Measurements from ENCODE around the gene SLC4A4. TPM values are rescaled to one million over a fixed set of nuclear protein-coding genes. Genes with fewer than 3 reads are reported as not detected.

SLC4A4 gene
- total RNA-seq, 4 donors from 2014 or later, result 6.6 to 26.8 (median 25.3) TPM

GRCh38 chr4:71343670-71344466 is 5.0 kb downstream of the SLC4A4 start:
- H3K27me3 ChIP-seq, result no peaks in the 10 kb centered on the region
- no peaks in the 10 kb centered on the region for H3K9me3 ChIP-seq
- no peak overlapping the region for H3K4me3 ChIP-seq
- peak overlapping the region in 2 of 4 donors; percentile 52 to 57 for H3K27ac ChIP-seq
- no peaks in the 10 kb centered on the region for H3K4me1 ChIP-seq
- peak in 1 of 3 donors; percentile 52 for DNase-seq
- H3K36me3 ChIP-seq, result no peaks in the 10 kb centered on the region
- TF ChIP-seq POLR2A (IDR thresholded peaks at IDR 0.05) (no peak), CTCF (IDR thresholded peaks at IDR 0.05) (no peak)

- H3K9me3 ChIP-seq, result no peaks in the 10 kb centered on the region
- DNase-seq, result no peak
- no peak for TF ChIP-seq CTCF (IDR thresholded peaks at IDR 0.05)
- TF ChIP-seq POLR2A (IDR thresholded peaks at IDR 0.05), result no peak
- no peak overlapping the region for H3K4me3 ChIP-seq
- H3K36me3 ChIP-seq, result no peaks in the 10 kb centered on the region
- no peaks in the 10 kb centered on the region for H3K4me1 ChIP-seq
- no peaks in the 10 kb centered on the region for H3K27me3 ChIP-seq
- no peak overlapping the region for H3K27ac ChIP-seq
Observed at GRCh38 chr4:71346710-71347109, 7.9 kb downstream of the SLC4A4 start.

GRCh38 chr4:71348586-71348985 is 9.8 kb downstream of the SLC4A4 start:
- H3K9me3 ChIP-seq, result no peaks in the 10 kb centered on the region
- H3K27me3 ChIP-seq, result no peaks in the 10 kb centered on the region
- no peak overlapping the region for H3K4me3 ChIP-seq
- no peak for DNase-seq
- H3K36me3 ChIP-seq, result no peaks in the 10 kb centered on the region
- H3K4me1 ChIP-seq, result no peaks in the 10 kb centered on the region
- H3K27ac ChIP-seq, result no peak overlapping the region
- TF ChIP-seq POLR2A (IDR thresholded peaks at IDR 0.05), result no peak
- no peak for TF ChIP-seq CTCF (IDR thresholded peaks at IDR 0.05)

- H3K4me1 ChIP-seq, result no peaks in the 10 kb centered on the region
- H3K36me3 ChIP-seq, result peaks cover 0 to 3% (median 0%) of the 10 kb centered on the region in 3 donors
- H3K4me3 ChIP-seq, result no peak overlapping the region
- TF ChIP-seq CTCF (IDR thresholded peaks at IDR 0.05) (no peak), POLR2A (IDR thresholded peaks at IDR 0.05) (no peak)
- no peak overlapping the region for H3K27ac ChIP-seq
- DNase-seq, result no peak
- no peaks in the 10 kb centered on the region for H3K27me3 ChIP-seq
- H3K9me3 ChIP-seq, result no peaks in the 10 kb centered on the region
Observed at GRCh38 chr4:71355045-71355444, 16.2 kb downstream of the SLC4A4 start.

GRCh38 chr4:71355971-71356370 is 17.2 kb downstream of the SLC4A4 start:
- H3K4me3 ChIP-seq, result no peak overlapping the region
- H3K27ac ChIP-seq, result no peak overlapping the region
- H3K4me1 ChIP-seq, result no peaks in the 10 kb centered on the region
- DNase-seq, result no peak
- H3K36me3 ChIP-seq, result peaks cover 0 to 3% (median 0%) of the 10 kb centered on the region in 3 donors
- no peaks in the 10 kb centered on the region for H3K27me3 ChIP-seq
- TF ChIP-seq POLR2A (IDR thresholded peaks at IDR 0.05) (no peak), CTCF (IDR thresholded peaks at IDR 0.05) (no peak)
- no peaks in the 10 kb centered on the region for H3K9me3 ChIP-seq

Data from Peyer's patch (tissue), 4 donors.